Tibial artery (tissue), 4 donors: ENCODE results near the gene SUSD3.

ENCODE experiments used
- DNase-seq, 2 donors: peaks; one replicate each; pipeline ENCODE4 v3.0.0-alpha.2; 2019
- H3K27ac ChIP-seq, 2 donors: fragments of 200-600 bp; sonication (generic) in 1 of 2; 1 replicate in 1 of 2; 2 replicates in 1 of 2; pipeline ENCODE4 v1.5.1; 2018 to 2019; ENCODE audit warnings: mild to moderate bottlenecking in 1 of 2
- H3K27me3 ChIP-seq, 2 donors: fragments of 200-600 bp; sonication (generic) in 1 of 2; one replicate each; pipeline versions ENCODE4 v1.5.1 to v1.6.0; 2016 to 2019
- H3K36me3 ChIP-seq, 3 donors: fragments of 200-600 bp; sonication (generic) in 2 of 3; one replicate each; pipeline ENCODE4 v1.5.1; 2016 to 2019; ENCODE audit warnings: mild to moderate bottlenecking in 2 of 3
- H3K4me1 ChIP-seq, 4 donors: fragments of 200-600 bp; sonication (generic) in 2 of 4; 1 replicate in 3 of 4; 2 replicates in 1 of 4; pipeline ENCODE4 v1.5.1; 2016 to 2019
- H3K4me3 ChIP-seq, 2 donors: fragments of 200-600 bp; sonication (generic) in 1 of 2; 1 replicate in 1 of 2; 2 replicates in 1 of 2; pipeline ENCODE4 v1.5.1; 2018 to 2019; ENCODE audit warnings: mild to moderate bottlenecking in 2 of 2
- H3K9me3 ChIP-seq, 3 donors: fragments of 200-600 bp; sonication (generic) in 1 of 3; one replicate each; pipeline ENCODE4 v1.5.1; 2016 to 2019
- CTCF ChIP-seq, 2 experiments: fragments of 200-600 bp in 1 of 2; fragments of 450-650 bp in 1 of 2; IDR thresholded peaks; one replicate each; pipeline ENCODE4 v1.5.1; 2017 to 2019; ENCODE audit warnings: antibody characterized with exemption in 2 of 2, mild to moderate bottlenecking in 1 of 2, moderate library complexity in 1 of 2
- intact Hi-C: fragments of 100-400 bp; cut with DNase I; formaldehyde crosslinking; loops from one replicate; pipeline ENCODE4 v1.15.0; 2023; ENCODE audit warnings: low total_unique reads

Gene SUSD3

GRCh38 chr9:93129691-93130500 lies 71.4 kb downstream of the SUSD3 start:
- Histone ChIP-seq H3K36me3 (peaks cover 5 to 28% (median 15%) of the 10 kb centered on the region in 3 donors), H3K4me1 (peaks cover 5 to 84% (median 74%) of the 10 kb centered on the region in 4 donors), H3K27ac (peak overlapping the region; percentile 23 to 100), H3K4me3 (no peak overlapping the region), H3K9me3 (no peaks in the 10 kb centered on the region), H3K27me3 (no peaks in the 10 kb centered on the region)
- TF ChIP-seq CTCF (IDR thresholded peaks at IDR 0.05): no peak
- intact Hi-C loops: no loop called here
- peak in 1 of 2 donors; percentile 72 for DNase-seq

GRCh38 chr9:93130861-93131481 lies 72.5 kb downstream of the SUSD3 start:
- intact Hi-C loops: no loop called here
- peak overlapping the region; percentile 98 to 100 for H3K27ac ChIP-seq
- peak; percentile 66 to 81 for DNase-seq
- H3K36me3 ChIP-seq: peaks cover 0 to 17% (median 5%) of the 10 kb centered on the region in 3 donors
- no peak for TF ChIP-seq CTCF (IDR thresholded peaks at IDR 0.05)
- peaks cover 5 to 89% (median 79%) of the 10 kb centered on the region in 4 donors for H3K4me1 ChIP-seq
- H3K27me3 ChIP-seq: no peaks in the 10 kb centered on the region
- peak overlapping the region in 1 of 2 donors; percentile 82 for H3K4me3 ChIP-seq
- H3K9me3 ChIP-seq: no peaks in the 10 kb centered on the region

GRCh38 chr9:93131599-93132286 lies 73.2 kb downstream of the SUSD3 start:
- Histone ChIP-seq H3K27me3 (no peaks in the 10 kb centered on the region), H3K9me3 (no peaks in the 10 kb centered on the region), H3K4me3 (peak overlapping the region; percentile 82 to 96), H3K36me3 (peaks cover 0 to 10% (median 0%) of the 10 kb centered on the region in 3 donors), H3K27ac (peak overlapping the region; percentile 98 to 100), H3K4me1 (peaks cover 5 to 82% (median 73%) of the 10 kb centered on the region in 4 donors)
- intact Hi-C loops: no loop called here
- TF ChIP-seq CTCF (IDR thresholded peaks at IDR 0.05): no peak
- no peak for DNase-seq

DNA sequence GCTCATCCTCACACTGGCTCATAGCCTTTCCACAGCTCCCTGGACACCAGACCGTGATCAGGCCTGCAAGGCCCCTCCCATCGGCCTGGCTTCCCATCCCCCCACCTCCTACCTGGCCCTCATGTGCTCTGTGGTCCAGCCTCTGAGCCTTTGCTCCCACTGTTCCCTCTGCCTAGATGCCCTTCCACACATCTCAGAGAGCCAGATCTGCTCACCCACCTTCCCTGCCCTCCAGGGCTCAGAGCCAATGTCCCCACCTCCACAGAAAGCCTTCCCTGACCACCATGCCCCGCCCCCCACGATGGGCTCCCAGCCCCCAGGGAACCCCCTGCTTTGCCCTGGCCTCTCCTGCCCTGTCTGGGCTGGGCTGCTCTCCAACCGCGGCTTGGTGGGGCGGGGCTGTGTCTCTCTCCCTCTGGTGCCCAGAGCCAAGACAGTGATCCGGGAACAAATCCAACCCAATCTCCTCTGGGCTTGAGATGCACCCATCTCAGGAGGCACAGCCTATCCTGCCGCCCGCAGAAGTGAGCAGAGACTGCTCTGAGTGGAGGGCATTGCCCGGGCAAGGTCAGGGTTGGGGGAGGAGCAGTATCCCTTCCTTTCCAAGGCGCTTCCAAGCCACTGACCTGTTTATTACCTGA lies 73.9 kb downstream of the SUSD3 start:
- no peaks in the 10 kb centered on the region for H3K9me3 ChIP-seq

More for the DNA sequence above, 73.9 kb downstream of the SUSD3 start:
- H3K4me1 ChIP-seq: peaks cover 5 to 76% (median 66%) of the 10 kb centered on the region in 4 donors
- no peaks in the 10 kb centered on the region for H3K27me3 ChIP-seq
- H3K36me3 ChIP-seq: peaks cover 0 to 10% (median 0%) of the 10 kb centered on the region in 3 donors
- H3K4me3 ChIP-seq: peak overlapping the region; percentile 82 to 96
- no peak for TF ChIP-seq CTCF (IDR thresholded peaks at IDR 0.05)
- peak; percentile 77 to 92 for DNase-seq
- H3K27ac ChIP-seq: peak overlapping the region; percentile 98 to 100
- intact Hi-C loops: no loop called here
